ENCODE results near the gene SLK. TPM values are rescaled to one million over a fixed set of nuclear protein-coding genes. Genes with fewer than 3 reads are reported as not detected.

The SLK gene
- total RNA-seq, 2 experiments from 2014 or later, result 32.7 to 36.3 TPM

DNA sequence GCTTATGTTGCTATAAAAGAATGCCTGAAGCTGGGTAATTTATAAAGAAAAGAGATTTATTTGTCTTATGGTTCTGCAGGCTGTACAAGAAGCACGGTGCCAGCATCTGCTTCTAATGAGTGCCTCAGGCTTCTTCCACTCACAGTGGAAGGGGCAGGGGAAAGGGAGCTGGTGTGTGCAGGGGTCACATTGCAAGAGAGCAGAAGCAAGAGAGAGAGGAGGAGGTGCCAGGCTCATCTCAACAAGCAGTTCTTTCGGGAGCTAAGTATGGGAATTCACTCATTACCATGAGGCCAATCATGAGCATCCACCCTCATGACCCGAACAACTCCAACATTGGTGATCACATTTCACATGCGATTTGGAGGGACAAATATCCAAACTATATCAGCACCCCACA lies 17.2 kb upstream of the SLK start:
- H3K36me3 Mint-ChIP-seq (ENCODE audit: low read depth), result no peaks in the 10 kb centered on the region
- H3K4me3 Mint-ChIP-seq, result no peak overlapping the region
- H3K27ac Mint-ChIP-seq, result no peak overlapping the region
- H3K9me3 Mint-ChIP-seq, result no peaks in the 10 kb centered on the region
- ChIA-PET CTCF (interaction anchor here (0.8 kb wide), 1 partner anchor 62 kb away, joined by 5 read pairs; no protein-coding TSS in a partner anchor), POLR2A (no interaction called here)
- DNase-seq, result no peak
- H3K27me3 Mint-ChIP-seq, result peaks cover 2% of the 10 kb centered on the region
- peaks cover 15% of the 10 kb centered on the region for H3K4me1 Mint-ChIP-seq

- Mint-ChIP-seq H3K4me1 (peaks cover 15% of the 10 kb centered on the region), H3K27ac (no peak overlapping the region), H3K27me3 (peaks cover 5% of the 10 kb centered on the region), H3K9me3 (no peaks in the 10 kb centered on the region), H3K36me3 (ENCODE audit: low read depth) (no peaks in the 10 kb centered on the region), H3K4me3 (no peak overlapping the region)
- DNase-seq, result no peak
- CTCF ChIA-PET, result no interaction called here
- POLR2A ChIA-PET, result no interaction called here
Observed at GRCh38 chr10:103951183-103951582, 15.8 kb upstream of the SLK start.

DNA sequence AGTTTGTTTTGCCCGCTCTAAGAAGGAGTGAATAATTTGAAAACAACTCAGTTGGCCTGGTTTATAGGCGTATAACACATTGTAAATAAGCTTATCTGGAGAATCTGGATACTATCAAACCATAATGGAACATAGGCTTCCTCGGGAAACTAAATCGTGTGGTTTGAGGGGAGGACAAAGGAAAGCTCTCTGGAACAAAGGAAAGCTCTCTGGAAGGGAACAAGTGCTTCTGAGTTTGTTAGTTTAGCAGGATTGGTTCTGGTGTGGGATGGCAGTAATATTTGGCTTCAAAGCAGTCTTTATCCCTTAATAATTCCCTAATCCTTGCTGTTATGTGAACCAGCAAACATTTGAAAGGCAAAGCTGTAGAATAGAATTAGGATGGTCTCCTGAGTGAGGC lies 15.0 kb upstream of the SLK start:
- DNase-seq, result no peak
- POLR2A ChIA-PET, result no interaction called here
- H3K4me1 Mint-ChIP-seq, result peaks cover 14% of the 10 kb centered on the region
- H3K9me3 Mint-ChIP-seq, result no peaks in the 10 kb centered on the region
- H3K36me3 Mint-ChIP-seq (ENCODE audit: low read depth), result no peaks in the 10 kb centered on the region
- no peak overlapping the region for H3K27ac Mint-ChIP-seq
- H3K27me3 Mint-ChIP-seq, result peaks cover 5% of the 10 kb centered on the region
- no peak overlapping the region for H3K4me3 Mint-ChIP-seq
- CTCF ChIA-PET, result no interaction called here

- Mint-ChIP-seq H3K4me3 (no peak overlapping the region), H3K27me3 (peaks cover 15% of the 10 kb centered on the region), H3K27ac (no peak overlapping the region), H3K36me3 (ENCODE audit: low read depth) (no peaks in the 10 kb centered on the region), H3K9me3 (no peaks in the 10 kb centered on the region), H3K4me1 (peaks cover 3% of the 10 kb centered on the region)
- CTCF ChIA-PET, result no interaction called here
- POLR2A ChIA-PET, result no interaction called here
- DNase-seq, result no peak
Observed at GRCh38 chr10:103954543-103954942, 12.4 kb upstream of the SLK start.

GRCh38 chr10:103958996-103959395 lies 7.9 kb upstream of the SLK start:
- Mint-ChIP-seq H3K9me3 (no peaks in the 10 kb centered on the region), H3K36me3 (ENCODE audit: low read depth) (no peaks in the 10 kb centered on the region), H3K4me3 (no peak overlapping the region), H3K4me1 (no peaks in the 10 kb centered on the region), H3K27me3 (peaks cover 21% of the 10 kb centered on the region), H3K27ac (no peak overlapping the region)
- POLR2A ChIA-PET, result no interaction called here
- CTCF ChIA-PET, result no interaction called here
- DNase-seq, result no peak

DNA sequence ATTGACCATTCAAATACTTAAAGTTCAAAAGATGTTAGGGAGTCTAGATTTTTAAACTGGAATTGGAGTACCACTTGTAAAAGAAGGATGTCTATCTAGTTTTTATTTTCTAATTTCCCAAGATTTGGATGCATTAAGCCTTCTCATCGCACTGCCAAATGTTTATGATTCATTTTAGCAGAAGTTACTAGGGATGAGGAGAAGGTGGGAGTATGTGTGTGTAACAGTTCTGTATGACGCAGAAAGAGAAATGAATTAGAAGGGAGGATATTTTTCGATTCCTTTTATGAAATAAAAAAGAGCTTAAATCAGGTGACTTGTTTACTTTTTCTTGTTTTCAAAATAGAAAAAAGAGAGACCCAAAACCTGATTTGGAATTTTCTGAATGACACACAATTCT lies 6.8 kb upstream of the SLK start:
- Mint-ChIP-seq H3K27me3 (peaks cover 19% of the 10 kb centered on the region), H3K4me1 (no peaks in the 10 kb centered on the region), H3K9me3 (no peaks in the 10 kb centered on the region), H3K36me3 (ENCODE audit: low read depth) (no peaks in the 10 kb centered on the region), H3K4me3 (no peak overlapping the region), H3K27ac (no peak overlapping the region)
- ChIA-PET POLR2A (interaction anchor here (0.7 kb wide), 1 partner anchor 128 kb away, joined by 3 read pairs; no protein-coding TSS in a partner anchor), CTCF (no interaction called here)
- DNase-seq, result no peak

GRCh38 chr10:103967448-103968071 lies 620 bp downstream of the SLK start:
- Mint-ChIP-seq H3K27me3 (no peaks in the 10 kb centered on the region), H3K9me3 (no peaks in the 10 kb centered on the region), H3K36me3 (ENCODE audit: low read depth) (peaks cover 16% of the 10 kb centered on the region), H3K4me3 (peak overlapping the region; percentile 100), H3K4me1 (peaks cover 37% of the 10 kb centered on the region), H3K27ac (peak overlapping the region; percentile 86)
- no peak for DNase-seq
- CTCF ChIA-PET, result interaction anchor here (1.0 to 1.4 kb wide), 4 partner anchors 46 to 154 kb away, joined by 3 to 7 read pairs (median 4); partner anchors contain the start of gene SFR1
- POLR2A ChIA-PET, result interaction anchor here (0.5 to 4.6 kb wide), 20 partner anchors 9 to 384 kb away, joined by 3 to 38 read pairs (median 3); partner anchors contain the start of genes GSTO1, GSTO2 and SFR1

DNA sequence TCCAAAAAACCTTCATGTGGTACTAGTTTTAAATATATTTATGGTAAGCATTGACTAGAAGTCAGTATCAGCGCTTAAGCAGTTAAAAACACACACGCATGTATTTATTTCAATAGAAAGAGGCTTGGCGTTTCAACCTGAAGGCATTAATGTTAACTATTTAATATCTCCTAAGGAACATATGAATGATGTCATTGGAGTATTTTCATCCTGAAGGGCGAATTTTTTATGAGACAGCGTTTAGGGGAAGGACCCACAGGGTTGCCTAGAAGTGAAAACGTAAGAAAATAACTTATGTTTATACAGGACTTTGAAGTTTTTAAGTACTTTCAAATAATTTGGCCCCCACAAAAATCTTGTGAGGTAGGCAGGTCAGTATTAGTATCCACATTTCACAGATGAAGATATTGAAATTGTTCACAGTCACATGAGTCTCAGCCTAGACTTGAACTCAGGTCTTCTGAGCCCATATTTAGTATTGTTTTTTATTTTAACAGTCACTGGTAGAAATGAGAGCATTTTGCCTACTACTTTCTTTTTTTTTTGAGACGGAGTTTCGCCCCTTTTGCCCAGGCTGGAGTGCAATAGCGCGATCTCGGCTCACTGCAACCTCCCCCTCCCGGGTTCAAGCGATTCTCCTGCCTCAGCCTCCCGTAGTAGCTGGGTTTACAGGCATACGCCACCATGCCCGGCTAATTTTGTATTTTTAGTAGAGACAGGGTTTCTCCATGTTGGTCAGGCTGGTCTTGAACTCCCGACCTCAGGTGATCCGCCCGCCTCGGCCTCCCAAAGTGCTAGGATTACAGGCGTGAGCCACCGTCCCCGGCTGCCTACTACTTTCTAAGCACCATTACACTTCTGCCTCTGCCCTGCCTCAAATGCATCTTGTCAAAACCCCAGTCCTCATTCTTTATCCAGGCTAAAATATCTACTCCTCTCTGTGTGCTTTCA lies 1.8 kb downstream of the SLK start:
- Mint-ChIP-seq H3K27me3 (no peaks in the 10 kb centered on the region), H3K4me3 (peak overlapping the region; percentile 100), H3K9me3 (no peaks in the 10 kb centered on the region), H3K4me1 (peaks cover 46% of the 10 kb centered on the region), H3K27ac (peak overlapping the region; percentile 47), H3K36me3 (ENCODE audit: low read depth) (peaks cover 20% of the 10 kb centered on the region)
- POLR2A ChIA-PET, result interaction anchor here (0.8 to 4.6 kb wide), 18 partner anchors 11 to 384 kb away, joined by 3 to 38 read pairs (median 6); partner anchors contain the start of genes GSTO1, GSTO2 and SFR1
- no peak for DNase-seq
- CTCF ChIA-PET, result interaction anchor here (1.0 to 1.4 kb wide), 4 partner anchors 47 to 153 kb away, joined by 3 to 7 read pairs (median 4); partner anchors contain the start of gene SFR1

- Mint-ChIP-seq H3K27me3 (no peaks in the 10 kb centered on the region), H3K27ac (peak overlapping the region; percentile 8), H3K4me3 (peak overlapping the region; percentile 100), H3K9me3 (no peaks in the 10 kb centered on the region), H3K36me3 (ENCODE audit: low read depth) (peaks cover 24% of the 10 kb centered on the region), H3K4me1 (peaks cover 48% of the 10 kb centered on the region)
- DNase-seq, result no peak
- ChIA-PET CTCF (interaction anchor here (0.5 kb wide), 1 partner anchor 151 kb away, joined by 4 read pairs; no protein-coding TSS in a partner anchor), POLR2A (interaction anchor here (0.6 to 4.6 kb wide), 7 partner anchors 12 to 153 kb away, joined by 4 to 28 read pairs (median 8); partner anchors contain the start of gene SFR1)
Observed at GRCh38 chr10:103969436-103969835, 2.5 kb downstream of the SLK start.

DNA sequence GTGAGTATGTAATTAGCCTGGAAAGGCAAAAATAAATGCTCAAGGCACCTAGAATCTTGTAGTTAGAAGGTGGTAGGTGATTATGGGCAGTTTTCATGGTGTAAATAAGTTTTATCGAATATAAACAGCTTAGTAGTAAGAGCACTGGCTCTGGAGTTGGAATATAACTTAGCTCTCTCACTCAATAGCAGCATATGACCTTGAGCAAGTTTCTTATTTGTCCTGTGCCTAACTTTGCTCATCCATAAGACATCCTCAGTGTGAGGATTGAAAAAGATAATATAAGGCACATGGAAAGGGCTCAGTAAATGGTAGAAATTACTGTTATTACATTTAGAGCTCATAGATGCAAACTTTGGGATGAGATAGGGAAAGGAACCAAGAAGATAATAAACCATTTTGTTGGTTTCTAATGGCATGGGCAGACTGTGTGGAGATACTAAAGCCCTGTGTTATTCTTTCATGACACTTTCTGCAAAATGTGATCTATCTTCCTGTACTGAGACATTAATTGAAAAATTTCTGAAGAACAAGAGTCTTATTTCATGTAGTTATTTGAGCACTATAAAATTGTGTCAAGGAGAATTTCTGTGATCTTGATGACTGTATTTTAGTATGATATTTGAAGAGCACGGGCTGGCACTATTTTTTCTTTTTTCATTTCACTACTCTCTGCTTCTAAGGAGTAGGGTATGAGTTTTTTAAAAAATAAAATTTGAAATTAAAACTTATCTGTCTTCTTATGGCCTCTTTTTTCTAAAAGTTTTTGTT lies 3.1 kb downstream of the SLK start:
- CTCF ChIA-PET, result interaction anchor here (0.5 to 1.3 kb wide), 3 partner anchors 81 to 151 kb away, joined by 3 to 4 read pairs (median 3); partner anchors contain the start of gene SFR1
- peak overlapping the region; percentile 100 for H3K4me3 Mint-ChIP-seq
- H3K9me3 Mint-ChIP-seq, result no peaks in the 10 kb centered on the region
- H3K27me3 Mint-ChIP-seq, result no peaks in the 10 kb centered on the region
- no peak for DNase-seq
- no peak overlapping the region for H3K27ac Mint-ChIP-seq
- H3K4me1 Mint-ChIP-seq, result peaks cover 50% of the 10 kb centered on the region
- POLR2A ChIA-PET, result interaction anchor here (0.6 to 4.6 kb wide), 6 partner anchors 11 to 152 kb away, joined by 4 to 28 read pairs (median 8); partner anchors contain the start of gene SFR1
- H3K36me3 Mint-ChIP-seq (ENCODE audit: low read depth), result peaks cover 27% of the 10 kb centered on the region

- H3K4me3 Mint-ChIP-seq, result no peak overlapping the region
- ChIA-PET POLR2A (no interaction called here), CTCF (no interaction called here)
- peaks cover 39% of the 10 kb centered on the region for H3K4me1 Mint-ChIP-seq
- no peaks in the 10 kb centered on the region for H3K9me3 Mint-ChIP-seq
- H3K27ac Mint-ChIP-seq, result no peak overlapping the region
- no peaks in the 10 kb centered on the region for H3K27me3 Mint-ChIP-seq
- no peak for DNase-seq
- peaks cover 19% of the 10 kb centered on the region for H3K36me3 Mint-ChIP-seq (ENCODE audit: low read depth)
Observed at GRCh38 chr10:103975169-103975568, 8.2 kb downstream of the SLK start.

DNA sequence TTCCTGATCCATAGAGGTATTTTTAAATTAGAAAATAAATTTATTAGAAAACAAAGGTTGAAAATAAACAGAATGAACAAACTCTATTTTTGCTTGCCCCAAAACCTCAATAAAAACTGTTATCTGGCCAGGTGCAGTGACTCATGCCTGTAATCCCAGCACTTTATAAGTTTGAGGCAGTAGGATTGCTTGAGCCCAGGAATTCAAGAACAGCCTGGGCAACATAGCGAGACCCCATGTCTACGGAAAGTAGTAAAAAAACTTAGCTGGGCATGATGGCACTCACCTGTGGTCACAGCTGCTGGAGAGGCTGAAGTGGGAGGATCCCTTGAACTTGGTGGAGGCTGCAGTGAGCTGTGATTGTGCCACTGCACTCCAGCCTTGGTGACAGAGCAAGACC lies 10.3 kb downstream of the SLK start:
- Mint-ChIP-seq H3K27ac (no peak overlapping the region), H3K4me1 (peaks cover 41% of the 10 kb centered on the region), H3K9me3 (no peaks in the 10 kb centered on the region), H3K4me3 (no peak overlapping the region), H3K36me3 (ENCODE audit: low read depth) (peaks cover 24% of the 10 kb centered on the region), H3K27me3 (no peaks in the 10 kb centered on the region)
- no peak for DNase-seq
- ChIA-PET CTCF (no interaction called here), POLR2A (interaction anchor here (1.0 kb wide), 1 partner anchor 10 kb away, joined by 3 read pairs; no protein-coding TSS in a partner anchor)

Measured in activated CD4-positive, alpha-beta memory T cell treated with anti-CD3 and anti-CD28 coated beads, Interleukin-2, amount 10 ng/mL, durations not matched to agents 7 days and 5 days (primary cell).